Stimulated activated naive CD4-positive, alpha-beta T cell (primary cell): ENCODE data around the gene CACNA2D3.

Experiments
- DNase-seq, 6 experiments: peaks; one replicate each; lab custom pipeline; 2025; lab: John Stamatoyannopoulos, UW

The CACNA2D3 gene

GRCh38 chr3:54217828-54218227 lies 95.5 kb downstream of the CACNA2D3 start:
- DNase-seq, result no peak

- DNase-seq, result no peak
Observed at GRCh38 chr3:54222316-54222715, 100.0 kb downstream of the CACNA2D3 start.

- DNase-seq, result no peak
Observed at GRCh38 chr3:54223063-54223462, 100.7 kb downstream of the CACNA2D3 start.

- DNase-seq, result no peak
Observed at GRCh38 chr3:54225841-54226528, 103.6 kb downstream of the CACNA2D3 start.

GRCh38 chr3:54228806-54229205 lies 106.5 kb downstream of the CACNA2D3 start:
- DNase-seq, result no peak

GRCh38 chr3:54232618-54233017 lies 110.3 kb downstream of the CACNA2D3 start:
- DNase-seq, result no peak

GRCh38 chr3:54235998-54236397 lies 113.6 kb downstream of the CACNA2D3 start:
- DNase-seq, result no peak

- DNase-seq, result no peak
Observed at GRCh38 chr3:54237109-54237508, 114.8 kb downstream of the CACNA2D3 start.

- DNase-seq, result no peak
Observed at GRCh38 chr3:54237788-54238502, 115.6 kb downstream of the CACNA2D3 start.

GRCh38 chr3:54240309-54240708 lies 118.0 kb downstream of the CACNA2D3 start:
- DNase-seq, result no peak

GRCh38 chr3:54243056-54243931 lies 120.9 kb downstream of the CACNA2D3 start:
- no peak for DNase-seq

- DNase-seq, result no peak
Observed at GRCh38 chr3:54243960-54244682, 121.8 kb downstream of the CACNA2D3 start.

GRCh38 chr3:54251705-54252104 lies 129.4 kb downstream of the CACNA2D3 start:
- DNase-seq, result no peak

- no peak for DNase-seq
Observed at GRCh38 chr3:54257125-54257720, 134.9 kb downstream of the CACNA2D3 start.

- DNase-seq, result no peak
Observed at GRCh38 chr3:54259636-54260035, 137.3 kb downstream of the CACNA2D3 start.

- no peak for DNase-seq
Observed at GRCh38 chr3:54261141-54261540, 138.8 kb downstream of the CACNA2D3 start.

- no peak for DNase-seq
Observed at GRCh38 chr3:54262541-54262940, 140.2 kb downstream of the CACNA2D3 start.

GRCh38 chr3:54262946-54263345 lies 140.6 kb downstream of the CACNA2D3 start:
- no peak for DNase-seq

- no peak for DNase-seq
Observed at GRCh38 chr3:54264050-54264449, 141.7 kb downstream of the CACNA2D3 start.

GRCh38 chr3:54270816-54271526 lies 148.6 kb downstream of the CACNA2D3 start:
- DNase-seq, result no peak

GRCh38 chr3:54273791-54274190 lies 151.4 kb downstream of the CACNA2D3 start:
- DNase-seq, result no peak
